Measurements from ENCODE around the gene GJA8. TPM values are rescaled to one million over a fixed set of nuclear protein-coding genes. Genes with fewer than 3 reads are reported as not detected.

Gene GJA8
- total RNA-seq, 2 donors from 2014 or later: not detected

- Histone ChIP-seq H3K9me3 (no peaks in the 10 kb centered on the region), H3K4me1 (peaks cover 0 to 12% of the 10 kb centered on the region in 2 donors), H3K36me3 (no peaks in the 10 kb centered on the region), H3K27ac (no peak overlapping the region), H3K27me3 (no peaks in the 10 kb centered on the region), H3K4me3 (no peak overlapping the region)
- TF ChIP-seq CTCF (IDR thresholded peaks at IDR 0.05): no peak
- no peak for DNase-seq (ENCODE audit: low spot score)
These were observed 5.4 kb upstream of the GJA8 start for GRCh38 chr1:147897029-147897752.

- H3K27me3 ChIP-seq: no peaks in the 10 kb centered on the region
- TF ChIP-seq CTCF (IDR thresholded peaks at IDR 0.05): no peak
- no peak for DNase-seq (ENCODE audit: low spot score)
- no peak overlapping the region for H3K27ac ChIP-seq
- peaks cover 0 to 8% of the 10 kb centered on the region in 2 donors for H3K4me1 ChIP-seq
- no peaks in the 10 kb centered on the region for H3K9me3 ChIP-seq
- no peak overlapping the region for H3K4me3 ChIP-seq
- no peaks in the 10 kb centered on the region for H3K36me3 ChIP-seq
These were observed 4.8 kb upstream of the GJA8 start for GRCh38 chr1:147897789-147898188.

DNA sequence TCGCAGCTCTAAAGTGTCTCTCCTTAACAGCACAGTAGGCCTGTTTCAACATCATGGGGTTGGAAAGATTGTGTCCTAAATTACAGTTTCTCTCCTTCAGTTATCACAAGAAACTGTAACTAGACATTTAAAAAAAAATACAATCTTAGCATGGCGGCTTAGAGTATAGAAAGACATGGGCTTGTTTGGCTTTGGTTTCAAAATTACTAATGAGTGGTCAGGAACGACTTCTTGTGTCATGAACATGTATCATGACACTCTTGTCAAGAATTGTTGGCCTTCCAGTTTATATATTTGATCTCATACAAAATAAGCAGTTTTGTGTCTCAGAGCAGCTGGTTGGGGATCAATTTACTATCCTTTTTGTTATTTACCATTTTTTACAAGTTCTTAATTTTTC, 2.1 kb downstream of the GJA8 start:
- TF ChIP-seq CTCF (IDR thresholded peaks at IDR 0.05): no peak
- Histone ChIP-seq H3K27me3 (no peaks in the 10 kb centered on the region), H3K4me1 (no peaks in the 10 kb centered on the region), H3K36me3 (no peaks in the 10 kb centered on the region), H3K4me3 (no peak overlapping the region), H3K9me3 (no peaks in the 10 kb centered on the region), H3K27ac (no peak overlapping the region)
- DNase-seq (ENCODE audit: low spot score): no peak

DNA sequence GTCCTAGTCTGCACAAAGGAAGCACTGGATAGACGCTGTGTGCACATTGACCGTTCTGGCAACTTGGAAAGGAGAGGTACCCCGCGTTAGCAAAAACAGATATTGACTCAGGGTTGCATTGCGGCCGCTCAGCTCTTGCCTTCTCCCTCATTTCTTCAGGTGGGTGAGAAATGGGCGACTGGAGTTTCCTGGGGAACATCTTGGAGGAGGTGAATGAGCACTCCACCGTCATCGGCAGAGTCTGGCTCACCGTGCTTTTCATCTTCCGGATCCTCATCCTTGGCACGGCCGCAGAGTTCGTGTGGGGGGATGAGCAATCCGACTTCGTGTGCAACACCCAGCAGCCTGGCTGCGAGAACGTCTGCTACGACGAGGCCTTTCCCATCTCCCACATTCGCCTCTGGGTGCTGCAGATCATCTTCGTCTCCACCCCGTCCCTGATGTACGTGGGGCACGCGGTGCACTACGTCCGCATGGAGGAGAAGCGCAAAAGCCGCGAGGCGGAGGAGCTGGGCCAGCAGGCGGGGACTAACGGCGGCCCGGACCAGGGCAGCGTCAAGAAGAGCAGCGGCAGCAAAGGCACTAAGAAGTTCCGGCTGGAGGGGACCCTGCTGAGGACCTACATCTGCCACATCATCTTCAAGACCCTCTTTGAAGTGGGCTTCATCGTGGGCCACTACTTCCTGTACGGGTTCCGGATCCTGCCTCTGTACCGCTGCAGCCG, 5.4 kb downstream of the GJA8 start:
- TF ChIP-seq CTCF (IDR thresholded peaks at IDR 0.05): no peak
- no peaks in the 10 kb centered on the region for H3K4me1 ChIP-seq
- H3K4me3 ChIP-seq: no peak overlapping the region
- no peaks in the 10 kb centered on the region for H3K9me3 ChIP-seq
- H3K36me3 ChIP-seq: no peaks in the 10 kb centered on the region
- H3K27ac ChIP-seq: no peak overlapping the region
- no peak for DNase-seq (ENCODE audit: low spot score)
- H3K27me3 ChIP-seq: no peaks in the 10 kb centered on the region

DNA sequence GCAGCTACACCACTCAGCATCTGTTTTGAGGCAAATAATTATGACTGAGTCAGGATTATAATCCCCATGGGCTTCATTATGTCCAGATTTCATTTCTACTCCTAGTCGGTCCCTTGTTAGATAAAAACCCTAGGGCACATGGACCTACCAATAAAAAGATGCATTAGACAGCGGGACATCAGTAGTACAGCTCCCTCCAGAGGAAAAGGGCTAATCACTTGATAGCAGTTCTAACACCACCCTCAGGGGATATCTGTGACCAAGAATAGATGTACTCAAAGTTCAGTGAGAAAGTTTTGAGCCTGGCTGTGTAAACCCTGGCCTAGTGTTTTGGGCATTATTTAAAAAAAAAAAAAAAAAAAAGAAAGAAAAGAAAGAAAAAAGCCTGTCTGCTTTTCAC, 10.0 kb downstream of the GJA8 start:
- no peak for DNase-seq (ENCODE audit: low spot score)
- H3K4me1 ChIP-seq: no peaks in the 10 kb centered on the region
- H3K27ac ChIP-seq: no peak overlapping the region
- H3K27me3 ChIP-seq: no peaks in the 10 kb centered on the region
- H3K4me3 ChIP-seq: no peak overlapping the region
- no peaks in the 10 kb centered on the region for H3K9me3 ChIP-seq
- no peaks in the 10 kb centered on the region for H3K36me3 ChIP-seq
- TF ChIP-seq CTCF (IDR thresholded peaks at IDR 0.05): no peak
